HepG2 (cell line): ENCODE data around the gene KAZN. TPM values are rescaled to one million over a fixed set of nuclear protein-coding genes. Genes with fewer than 3 reads are reported as not detected.

Source experiments
- ATAC-seq: fragments of 200-7000 bp; cut with Tn5 transposase; 3 replicates; pipeline ENCODE4 v1.9.1; 2020; ENCODE audit warnings: mild to moderate bottlenecking, moderate library complexity
- BruUV-seq: library from RNA; stranded (reverse); fragments of 400-500 nt; replicated peaks from 2 replicates; lab custom pipeline; 2021; lab: Mats Ljungman, UMichigan
- CTCF ChIA-PET: fragments of 300-600 bp; formaldehyde crosslinking; extraction: SDS; loops from one replicate; lab custom pipeline; 2021; ENCODE audit warnings: low total read pairs, inconsistent platforms, low intra/inter-chr PET ratio; lab: Yijun Ruan, JAX
- POLR2A ChIA-PET: fragments of 350-600 bp; sonication (Branson Sonifier 250); formaldehyde crosslinking; loops from one replicate; lab custom pipeline; 2020; ENCODE audit warnings: antibody characterized with exemption, inconsistent platforms; lab: Yijun Ruan, JAX
- DNase-seq: peaks from one replicate; pipeline ENCODE4 v3.0.0-alpha.2; 2015; ENCODE audit warnings: low spot score
- FAIRE-seq: peaks from 3 replicates; lab custom pipeline; 2011; peaks lifted over from hg19 to GRCh38; lab: Jason Lieb, UNC
- H2AFZ ChIP-seq: one replicate; pipeline ENCODE4 v1.6.1; 2011; ENCODE audit warnings: low read length, inconsistent platforms
- H3K27ac ChIP-seq: fragments of 300-600 bp; 3 replicates; pipeline ENCODE4 v1.8.0; 2011; ENCODE audit warnings: mixed run types, mild to moderate bottlenecking, mixed read lengths, low read length, inconsistent platforms; ENCODE audit not compliant: insufficient read depth; ENCODE audit errors: extremely low read length
- H3K27me3 ChIP-seq, 2 experiments: fragments of 200-600 bp in 1 of 2; 2 replicates in 1 of 2; 3 replicates in 1 of 2; pipeline versions ENCODE4 v1.6.0 to v1.8.0; 2011; ENCODE audit warnings: low read length in 2 of 2, mild to moderate bottlenecking in 2 of 2, moderate library complexity in 2 of 2, inconsistent platforms in 1 of 2; ENCODE audit not compliant: insufficient read depth in 2 of 2, control insufficient read depth in 1 of 2
- H3K36me3 ChIP-seq, 2 experiments: fragments of 200-600 bp in 1 of 2; replicated peaks in 1 of 2; 2 replicates in 1 of 2; 3 replicates in 1 of 2; pipeline versions ENCODE4 v1.5.1 to v1.8.0; 2011; ENCODE audit warnings: low read length in 2 of 2, inconsistent platforms in 1 of 2; ENCODE audit not compliant: insufficient read depth in 2 of 2, control insufficient read depth in 1 of 2
- H3K4me1 ChIP-seq: 2 replicates; pipeline ENCODE4 v1.5.1; 2012; ENCODE audit warnings: low read length, inconsistent platforms; ENCODE audit not compliant: insufficient read depth
- H3K4me2 ChIP-seq: 2 replicates; pipeline ENCODE4 v1.6.0; 2011; ENCODE audit warnings: low read depth, low read length, inconsistent platforms
- H3K4me3 ChIP-seq, 3 experiments: fragments of 200-600 bp in 1 of 3; sonication (generic), shearing (Covaris generic) in 1 of 3; replicated peaks in 1 of 3; 2 replicates each; pipeline ENCODE4 v1.5.1; 2011 to 2016; ENCODE audit warnings: low read length in 3 of 3, inconsistent platforms in 2 of 3, low read depth in 2 of 3, mild to moderate bottlenecking in 2 of 3, control low read depth in 1 of 3, mixed read lengths in 1 of 3; ENCODE audit not compliant: insufficient read depth in 1 of 3
- H3K79me2 ChIP-seq: one replicate; pipeline ENCODE4 v1.6.1; 2011; ENCODE audit warnings: low read length, inconsistent platforms; ENCODE audit not compliant: insufficient read depth
- H3K9ac ChIP-seq: 2 replicates; pipeline ENCODE4 v1.6.0; 2011; ENCODE audit warnings: mild to moderate bottlenecking, low read depth, low read length, inconsistent platforms; ENCODE audit not compliant: insufficient read depth
- H3K9me3 ChIP-seq: 2 replicates; pipeline ENCODE4 v1.5.1; 2012; ENCODE audit warnings: mild to moderate bottlenecking, low read length
- H4K20me1 ChIP-seq: 2 replicates; pipeline ENCODE4 v1.6.0; 2011; ENCODE audit warnings: inconsistent platforms, mild to moderate bottlenecking, low read length, moderate library complexity; ENCODE audit not compliant: insufficient read depth
- ASH2L ChIP-seq: fragments of 300-600, 200-600 bp; sonication (generic); IDR thresholded peaks from 2 replicates; pipeline ENCODE4 v1.7.0; 2017; ENCODE audit warnings: low read depth, mild to moderate bottlenecking, moderate library complexity, mixed read lengths, low read length; ENCODE audit not compliant: insufficient read length
- EED ChIP-seq: sonication (generic); formaldehyde crosslinking; IDR thresholded peaks from 2 replicates; pipeline ENCODE4 v1.5.0; 2020; ENCODE audit warnings: mild to moderate bottlenecking, missing genetic modification reagents
- FOXK2 ChIP-seq: fragments of 450-650 bp; IDR thresholded peaks from 2 replicates; pipeline ENCODE4 v1.6.1; 2016
- HNF1B ChIP-seq: sonication (generic); formaldehyde crosslinking; IDR thresholded peaks from 2 replicates; pipeline ENCODE4 v1.5.1; 2020; ENCODE audit warnings: mild to moderate bottlenecking, moderate library complexity, missing genetic modification reagents
- MATR3 ChIP-seq: sonication (generic); formaldehyde crosslinking; IDR thresholded peaks from 2 replicates; pipeline ENCODE4 v1.4.0; 2020; ENCODE audit warnings: missing genetic modification reagents
- MLLT10 ChIP-seq: sonication (generic); formaldehyde crosslinking; IDR thresholded peaks from 2 replicates; pipeline ENCODE4 v1.4.0; 2020; ENCODE audit warnings: missing genetic modification reagents
- PHB2 ChIP-seq: fragments of 450-650 bp; IDR thresholded peaks from 2 replicates; pipeline ENCODE4 v1.6.1; 2018; ENCODE audit not compliant: partially characterized antibody
- SMARCC2 ChIP-seq: fragments of 450-650 bp; IDR thresholded peaks from 2 replicates; pipeline ENCODE4 v1.6.1; 2017; ENCODE audit warnings: antibody characterized with exemption, mild to moderate bottlenecking
- TERF1 ChIP-seq: sonication (generic); formaldehyde crosslinking; IDR thresholded peaks from 2 replicates; pipeline ENCODE4 v1.8.0; 2022; ENCODE audit warnings: mild to moderate bottlenecking, missing genetic modification reagents, moderate library complexity
- ZFP1 ChIP-seq: IDR thresholded peaks from 2 replicates; pipeline ENCODE4 v1.6.1; 2016
- ZMAT5 ChIP-seq: sonication (generic); formaldehyde crosslinking; IDR thresholded peaks from 2 replicates; pipeline ENCODE4 v1.5.0; 2020; ENCODE audit warnings: mild to moderate bottlenecking, low read depth, missing genetic modification reagents, borderline replicate concordance
- ZNF224 ChIP-seq: sonication (generic); formaldehyde crosslinking; IDR thresholded peaks from 2 replicates; pipeline ENCODE4 v1.5.0; 2020; ENCODE audit warnings: mild to moderate bottlenecking, missing genetic modification reagents
- ZNF44 ChIP-seq: sonication (generic); formaldehyde crosslinking; IDR thresholded peaks from 2 replicates; pipeline ENCODE4 v1.5.1; 2020; ENCODE audit warnings: mild to moderate bottlenecking, missing genetic modification reagents
- ZSCAN29 ChIP-seq: sonication (generic); formaldehyde crosslinking; conservative IDR thresholded peaks from 2 replicates; pipeline ENCODE4 v1.4.0; 2020; ENCODE audit warnings: mild to moderate bottlenecking, missing genetic modification reagents
- ZXDC ChIP-seq: sonication (generic); formaldehyde crosslinking; IDR thresholded peaks from 2 replicates; pipeline ENCODE4 v1.5.0; 2020; ENCODE audit warnings: mild to moderate bottlenecking, missing genetic modification reagents
- WGBS: methylation state at CpG from one replicate; pipeline ENCODE4 v1.1.6; 2017; ENCODE audit warnings: low lambda C conversion rate; 5-methylcytosine and 5-hydroxymethylcytosine counted together
- in situ Hi-C: cut with HindIII; loops from 2 replicates; pipeline ENCODE4 v1.10.0; 2017; ENCODE audit warnings: low pct_unique_long_range_greater_than_20kb; ENCODE audit not compliant: extremely low pct_ligation_motif_present
- intact Hi-C: fragments of 100-400 bp; cut with micrococcal nuclease; formaldehyde crosslinking; loops from one replicate; pipeline ENCODE4 v1.10.0; 2022; ENCODE audit not compliant: unreplicated experiment
- polyA plus RNA-seq, 8 experiments: library from polyadenylated mRNA; depleted of rRNA in 3 of 8; stranded (reverse) in 7 of 8; unstranded in 1 of 8; fragments of >200 nt; fragmentation: Illumina TruSeq in 4 of 8; extraction: Trizol in 4 of 8; gene quantifications; 2 replicates each; pipeline versions ENCODE4 v1.2.1 to v1.2.3, GENCODE V29; 2011 to 2016; ENCODE audit warnings: low read depth in 4 of 8, missing spikeins in 1 of 8, mixed read lengths in 1 of 8; ENCODE audit not compliant: insufficient read depth in 1 of 8
- total RNA-seq, 5 experiments: library from RNA; depleted of rRNA; stranded (reverse); fragments of >200 nt; fragmentation: Illumina TruSeq; extraction: Trizol; gene quantifications; 2 replicates each; pipeline ENCODE4 v1.2.3, GENCODE V29; 2016; ENCODE audit warnings: low read depth in 1 of 5

The KAZN gene
- total and polyA plus RNA-seq, 2 of the 13 experiments (the other 11 are each of a cell fraction or from before 2014, with no cell fraction given) = 10.4 to 13.5 TPM

- Histone ChIP-seq H3K27ac (no peak overlapping the region), H2AFZ (no peak overlapping the region), H3K27me3 (peaks cover 0 to 2% of the 10 kb centered on the region in 2 experiments; a peak in 1 of 5 replicates), H3K9me3 (peaks cover 22% of the 10 kb centered on the region), H3K9ac (no peak overlapping the region), H3K4me1 (no peaks in the 10 kb centered on the region), H3K79me2 (no peaks in the 10 kb centered on the region), H3K4me2 (no peak overlapping the region), H4K20me1 (no peaks in the 10 kb centered on the region), H3K36me3 (no peaks in the 10 kb centered on the region), H3K4me3 (no peak overlapping the region)
- CTCF ChIA-PET = no interaction called here
- ATAC-seq = no peak
- intact Hi-C loops (no loop called here), in situ Hi-C loops (no loop called here)
- BruUV-seq = no TSS peak
- no peak for FAIRE-seq
- POLR2A ChIA-PET = no interaction called here
- DNase-seq = no peak
- no peak for TF ChIP-seq ASH2L
- TF ChIP-seq ZFP1 (CRISPR knock-in tag) = peak; percentile 99
Observed at GRCh38 chr1:14841951-14842350, 243.5 kb downstream of the KAZN start.

- Histone ChIP-seq H3K36me3 (no peaks in the 10 kb centered on the region), H3K4me2 (no peak overlapping the region), H3K27ac (no peak overlapping the region), H3K4me3 (no peak overlapping the region), H3K9ac (no peak overlapping the region), H3K4me1 (no peaks in the 10 kb centered on the region), H3K79me2 (no peaks in the 10 kb centered on the region), H3K9me3 (peaks cover 22% of the 10 kb centered on the region), H4K20me1 (no peaks in the 10 kb centered on the region), H3K27me3 (peaks cover 0 to 4% of the 10 kb centered on the region in 2 experiments; a peak in 2 of 5 replicates), H2AFZ (no peak overlapping the region)
- DNase-seq (no peak), FAIRE-seq (no peak), ATAC-seq (no peak)
- CTCF ChIA-PET = no interaction called here
- no TSS peak for BruUV-seq
- POLR2A ChIA-PET = no interaction called here
- intact Hi-C loops = no loop called here
- in situ Hi-C loops = no loop called here
- 3% methylated on average over 4 of the region's 4 CpGs for WGBS
- TF ChIP-seq ZSCAN29 (CRISPR knock-in tag) (no peak), SMARCC2 (no peak), EED (CRISPR knock-in tag) (no peak), PHB2 (no peak), MLLT10 (CRISPR knock-in tag) (no peak), ZNF44 (CRISPR knock-in tag) (no peak), TERF1 (CRISPR knock-in tag) (no peak), ZMAT5 (CRISPR knock-in tag) (no peak), MATR3 (CRISPR knock-in tag) (no peak), ZXDC (CRISPR knock-in tag) (no peak), ZNF224 (no peak), HNF1B (CRISPR knock-in tag) (no peak), FOXK2 (no peak)
Observed at GRCh38 chr1:14842361-14842760, 243.9 kb downstream of the KAZN start.
